Fibroblast of peridontal ligament (primary cell): ENCODE measurements around the gene NDRG4.

Experiments used
- DNase-seq: peaks from one replicate; pipeline ENCODE4 v3.0.0-alpha.2; 2010; ENCODE audit errors: extremely low read depth

The NDRG4 gene

DNA sequence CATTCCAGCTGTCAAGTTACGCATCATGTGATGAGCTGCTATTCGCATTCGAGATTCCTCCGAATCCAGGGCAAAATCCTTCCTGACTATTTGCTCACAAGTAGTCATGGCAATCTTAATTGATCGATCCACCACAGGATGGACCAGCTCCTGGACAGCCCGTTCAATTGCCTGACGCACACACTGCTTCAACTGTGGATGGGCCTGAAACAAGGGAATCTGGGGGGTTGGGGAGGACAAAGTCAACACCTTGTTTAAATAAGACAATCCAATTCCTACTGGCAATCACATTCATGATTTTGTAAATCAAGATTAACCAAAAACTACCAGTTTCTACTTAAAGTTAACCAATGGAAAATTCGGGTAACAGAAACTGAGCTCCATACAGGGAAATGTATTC is 43.7 kb downstream of the NDRG4 start:
- no peak for DNase-seq

DNA sequence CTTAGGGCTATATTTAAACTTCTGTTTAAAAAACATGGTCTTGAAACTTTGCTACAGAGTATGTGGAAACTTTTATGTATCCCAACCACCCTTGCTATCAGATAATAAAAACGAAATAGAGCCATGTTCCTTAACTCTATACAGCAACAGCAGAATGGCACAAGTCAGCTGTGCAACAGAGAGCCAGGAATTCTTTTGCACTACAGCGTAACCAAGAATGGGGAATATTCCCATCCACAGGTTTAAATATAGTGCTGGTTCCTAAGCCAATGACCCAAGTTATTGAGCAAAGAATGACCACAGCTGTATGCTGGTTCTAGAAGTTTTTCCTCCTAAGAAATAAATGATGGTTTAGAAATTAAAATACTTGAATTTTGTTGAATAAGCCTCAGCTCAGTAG is 48.4 kb downstream of the NDRG4 start:
- DNase-seq: no peak

DNA sequence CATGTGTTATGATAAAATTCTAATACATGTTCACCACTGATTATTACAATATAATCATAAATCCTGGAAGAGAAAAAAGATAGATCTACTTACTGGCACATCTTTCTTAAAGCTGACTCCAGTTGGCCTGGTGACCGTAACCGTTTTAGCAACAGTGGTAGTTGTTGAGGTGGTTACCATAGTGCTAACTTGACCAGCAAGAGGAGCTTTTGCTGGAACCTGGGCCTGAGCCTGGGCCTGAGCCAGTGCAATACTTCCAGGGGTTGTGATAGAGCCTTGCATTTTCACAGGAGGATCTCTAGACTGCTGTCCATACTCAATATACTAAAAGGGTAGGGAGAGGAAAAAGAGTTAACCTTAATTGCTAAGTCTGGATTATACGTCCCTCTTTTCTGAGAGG is 51.6 kb downstream of the NDRG4 start:
- no peak for DNase-seq

DNA sequence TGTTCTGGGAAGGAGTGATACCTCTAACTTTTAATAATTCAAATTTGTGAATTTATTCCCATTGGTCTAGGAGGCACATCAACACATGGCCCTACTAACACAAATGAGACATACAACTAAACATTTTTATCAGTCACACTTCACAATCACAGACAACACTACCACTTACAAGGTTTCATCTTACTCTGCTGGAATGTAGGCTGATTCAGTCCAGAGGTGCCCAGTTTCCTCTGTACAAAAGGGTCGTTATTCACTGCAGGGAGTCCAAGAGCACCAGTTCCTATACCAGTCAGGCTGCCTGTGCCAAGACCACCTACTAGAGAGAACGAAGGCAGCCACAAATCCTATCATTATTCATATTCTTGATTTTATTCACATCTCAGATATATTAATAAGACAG is 56.7 kb downstream of the NDRG4 start:
- no peak for DNase-seq
